H9 (cell line): ENCODE results near the gene IRX2. TPM values are rescaled to one million over a fixed set of nuclear protein-coding genes. Genes with fewer than 3 reads are reported as not detected.

Experiments
- DNase-seq: peaks from one replicate; pipeline ENCODE4 v3.0.0-alpha.2; 2017
- H2AFZ ChIP-seq: one replicate; pipeline ENCODE4 v1.6.1; 2013; ENCODE audit warnings: mild to moderate bottlenecking, low read length, control low read depth, moderate library complexity
- H2AK5ac ChIP-seq: 2 replicates; pipeline ENCODE4 v1.6.1; 2013; ENCODE audit warnings: low read length, control low read depth, mixed read lengths; ENCODE audit not compliant: insufficient read length
- H2BK120ac ChIP-seq: one replicate; pipeline ENCODE4 v1.6.1; 2013; ENCODE audit warnings: low read depth, mild to moderate bottlenecking, low read length, control low read depth, inconsistent platforms; ENCODE audit not compliant: poor library complexity, severe bottlenecking
- H2BK12ac ChIP-seq: 2 replicates; pipeline ENCODE4 v1.6.1; 2013; ENCODE audit warnings: low read length, control low read depth, mixed read lengths, low read depth; ENCODE audit not compliant: insufficient read length
- H2BK15ac ChIP-seq: 2 replicates; pipeline ENCODE4 v1.6.1; 2013; ENCODE audit warnings: low read depth, low read length, control low read depth
- H2BK20ac ChIP-seq: one replicate; pipeline ENCODE4 v1.6.1; 2013; ENCODE audit warnings: low read depth, mild to moderate bottlenecking, low read length, control low read depth, inconsistent platforms; ENCODE audit not compliant: poor library complexity, severe bottlenecking
- H2BK5ac ChIP-seq: 2 replicates; pipeline ENCODE4 v1.6.1; 2013; ENCODE audit warnings: low read length, control low read depth, mixed read lengths; ENCODE audit not compliant: insufficient read length
- H3K14ac ChIP-seq: 2 replicates; pipeline ENCODE4 v1.6.1; 2013; ENCODE audit warnings: low read length, control low read depth; ENCODE audit not compliant: insufficient read depth
- H3K18ac ChIP-seq: 2 replicates; pipeline ENCODE4 v1.6.1; 2013; ENCODE audit warnings: low read depth, mild to moderate bottlenecking, mixed read lengths, low read length, control low read depth; ENCODE audit not compliant: insufficient read length
- H3K23ac ChIP-seq: 2 replicates; pipeline ENCODE4 v1.6.1; 2013; ENCODE audit warnings: low read length, control low read depth, mixed read lengths, low read depth; ENCODE audit not compliant: insufficient read length
- H3K23me2 ChIP-seq: 2 replicates; pipeline ENCODE4 v1.6.1; 2013; ENCODE audit warnings: low read depth, mild to moderate bottlenecking, mixed read lengths, low read length, control low read depth; ENCODE audit not compliant: insufficient read length, poor library complexity, severe bottlenecking
- H3K27ac ChIP-seq: 2 replicates; pipeline ENCODE4 v1.5.1; 2013; ENCODE audit warnings: low read length, control low read depth, mixed read lengths, low read depth; ENCODE audit not compliant: insufficient read length
- H3K27me3 ChIP-seq: 2 replicates; pipeline ENCODE4 v1.6.1; 2013; ENCODE audit warnings: low read length, control low read depth, inconsistent platforms; ENCODE audit not compliant: insufficient read depth
- H3K4ac ChIP-seq: 2 replicates; pipeline ENCODE4 v1.6.1; 2013; ENCODE audit warnings: low read depth, mild to moderate bottlenecking, control low read depth, inconsistent platforms, low read length, moderate library complexity
- H3K4me1 ChIP-seq: 2 replicates; pipeline ENCODE4 v1.6.1; 2013; ENCODE audit warnings: low read length, control low read depth, inconsistent platforms; ENCODE audit not compliant: insufficient read depth
- H3K4me2 ChIP-seq: 2 replicates; pipeline ENCODE4 v1.6.1; 2013; ENCODE audit warnings: low read length, control low read depth, mixed read lengths; ENCODE audit not compliant: insufficient read length, insufficient read depth
- H3K56ac ChIP-seq: 2 replicates; pipeline ENCODE4 v1.6.1; 2013; ENCODE audit warnings: low read depth, mild to moderate bottlenecking, mixed read lengths, low read length, control low read depth; ENCODE audit not compliant: insufficient read length
- H3K79me1 ChIP-seq: 2 replicates; pipeline ENCODE4 v1.6.1; 2013; ENCODE audit warnings: low read depth, mild to moderate bottlenecking, moderate library complexity, low read length, control low read depth, inconsistent platforms; ENCODE audit not compliant: insufficient read depth, poor library complexity, severe bottlenecking
- H3K79me2 ChIP-seq: 2 replicates; pipeline ENCODE4 v1.6.1; 2013; ENCODE audit warnings: low read length, control low read depth, inconsistent platforms; ENCODE audit not compliant: insufficient read depth
- H3K9ac ChIP-seq: 2 replicates; pipeline ENCODE4 v1.6.1; 2013; ENCODE audit warnings: low read length, control low read depth, mixed read lengths; ENCODE audit not compliant: insufficient read length; ENCODE audit errors: extremely low read depth
- H3K9me3 ChIP-seq: one replicate; pipeline ENCODE4 v1.6.1; 2013; ENCODE audit warnings: low read depth, low read length, inconsistent platforms; ENCODE audit not compliant: control insufficient read depth
- H3T11ph ChIP-seq: one replicate; pipeline ENCODE4 v1.6.1; 2013; ENCODE audit warnings: mild to moderate bottlenecking, low read length, control low read depth, inconsistent platforms
- H4K20me1 ChIP-seq: one replicate; pipeline ENCODE4 v1.6.1; 2013; ENCODE audit not compliant: control insufficient read depth, insufficient read length, insufficient read depth
- H4K5ac ChIP-seq: 2 replicates; pipeline ENCODE4 v1.6.1; 2013; ENCODE audit warnings: low read depth, mild to moderate bottlenecking, mixed read lengths, low read length, control low read depth; ENCODE audit not compliant: insufficient read length
- H4K8ac ChIP-seq: replicated peaks from 2 replicates; pipeline ENCODE4 v1.6.1; 2013; ENCODE audit warnings: low read length, control low read depth, mixed read lengths, low read depth; ENCODE audit not compliant: insufficient read length
- H4K91ac ChIP-seq: 2 replicates; pipeline ENCODE4 v1.6.1; 2013; ENCODE audit warnings: low read depth, mild to moderate bottlenecking, moderate library complexity, mixed read lengths, low read length, control low read depth; ENCODE audit not compliant: insufficient read length
- H3K27ac Mint-ChIP-seq, 3 experiments: 2 replicates in 2 of 3; 3 replicates in 1 of 3; pipeline ENCODE4 v1.8.0; 2020 to 2021; ENCODE audit warnings: mixed read lengths in 3 of 3, mild to moderate bottlenecking in 1 of 3, moderate library complexity in 1 of 3
- H3K27me3 Mint-ChIP-seq: 2 replicates; pipeline ENCODE4 v1.8.0; 2021; ENCODE audit warnings: low read depth, mild to moderate bottlenecking, moderate library complexity, mixed read lengths
- H3K36me3 Mint-ChIP-seq, 3 experiments: 2 replicates in 2 of 3; 3 replicates in 1 of 3; pipeline ENCODE4 v1.8.0; 2020 to 2021; ENCODE audit warnings: low read depth in 3 of 3, mixed read lengths in 3 of 3; ENCODE audit not compliant: insufficient read depth in 1 of 3
- H3K4me1 Mint-ChIP-seq, 2 experiments: 2 replicates each; pipeline ENCODE4 v1.8.0; 2020; ENCODE audit warnings: mixed read lengths in 2 of 2
- H3K4me3 Mint-ChIP-seq, 2 experiments: 2 replicates in 1 of 2; 3 replicates in 1 of 2; pipeline ENCODE4 v1.8.0; 2020 to 2021; ENCODE audit warnings: mild to moderate bottlenecking in 2 of 2, mixed read lengths in 2 of 2, moderate library complexity in 1 of 2
- H3K9me3 Mint-ChIP-seq, 2 experiments: 2 replicates in 1 of 2; 3 replicates in 1 of 2; pipeline ENCODE4 v1.8.0; 2020; ENCODE audit warnings: mild to moderate bottlenecking in 2 of 2, mixed read lengths in 2 of 2, moderate library complexity in 1 of 2
- CTCF ChIP-seq: fragments of 200-600 bp; sonication (generic); conservative IDR thresholded peaks from 3 replicates; pipeline ENCODE4 v1.8.0; 2021; ENCODE audit warnings: antibody characterized with exemption, mild to moderate bottlenecking
- WGBS: extraction: QIAGEN DNeasy Blood & Tissue Kit; methylation state at CpG from one replicate; pipeline ENCODE4 v1.1.7; 2013; ENCODE audit warnings: missing lambda C conversion rate, low lambda C conversion rate, mixed read lengths; ENCODE audit not compliant: insufficient read length; ENCODE audit errors: extremely low coverage; 5-methylcytosine and 5-hydroxymethylcytosine counted together
- total RNA-seq: library from RNA; stranded (reverse); gene quantifications from 2 replicates; pipeline ENCODE4 v1.2.1, GENCODE V29; 2021

Gene IRX2
- total RNA-seq, 1 experiment from 2014 or later: 91.6 TPM

- no peak overlapping the region for H2BK5ac ChIP-seq
- no peaks in the 10 kb centered on the region for H3K79me2 ChIP-seq
- H3K23me2 ChIP-seq: no peaks in the 10 kb centered on the region
- no peaks in the 10 kb centered on the region for H4K20me1 ChIP-seq
- no peak overlapping the region for H3K14ac ChIP-seq
- no peak overlapping the region for H2AK5ac ChIP-seq
- no peak for TF ChIP-seq CTCF
- peaks cover 12% of the 10 kb centered on the region for H3K27me3 Mint-ChIP-seq
- no peak overlapping the region for H3K27ac ChIP-seq
- no peak overlapping the region for H2BK20ac ChIP-seq
- H3K23ac ChIP-seq: no peak overlapping the region
- H2BK120ac ChIP-seq: no peak overlapping the region
- no peak overlapping the region for H2BK12ac ChIP-seq
- no peak overlapping the region for H2BK15ac ChIP-seq
- no peak overlapping the region for H3K27ac Mint-ChIP-seq
- no peak overlapping the region for H4K8ac ChIP-seq
- no peak for DNase-seq
- H3K4me1 Mint-ChIP-seq: peaks cover 3 to 4% of the 10 kb centered on the region in 2 experiments; a peak in 2 of 4 replicates
- no peak overlapping the region for H3K4me3 Mint-ChIP-seq
- no peaks in the 10 kb centered on the region for H3K9me3 Mint-ChIP-seq
- H3K4me1 ChIP-seq: no peaks in the 10 kb centered on the region
- H3K56ac ChIP-seq: no peak overlapping the region
- no peak overlapping the region for H2AFZ ChIP-seq
- H4K5ac ChIP-seq: no peak overlapping the region
- no peak overlapping the region for H3K18ac ChIP-seq
- no peak overlapping the region for H3K4me2 ChIP-seq
- no peak overlapping the region for H3T11ph ChIP-seq
- H3K4ac ChIP-seq: no peak overlapping the region
- no CpG with 5 or more reads among the region's 18 CpGs for WGBS
- H3K79me1 ChIP-seq: no peaks in the 10 kb centered on the region
- H4K91ac ChIP-seq: no peak overlapping the region
- H3K36me3 Mint-ChIP-seq: no peaks in the 10 kb centered on the region
- H3K9ac ChIP-seq: no peak overlapping the region
- H3K27me3 ChIP-seq: no peaks in the 10 kb centered on the region
- no peaks in the 10 kb centered on the region for H3K9me3 ChIP-seq
Measured at GRCh38 chr5:2704111-2704510, 47.4 kb downstream of the IRX2 start.
